Effector memory CD8-positive, alpha-beta T cell (primary cell): ENCODE measurements around the gene JMJD7.

Experiments used
- ATAC-seq: fragments of 150-1000 bp; cut with Tn5 transposase; replicated peaks from 2 replicates; pipeline ENCODE4 v1.10.0; 2021; ENCODE audit warnings: mild to moderate bottlenecking, moderate library complexity
- DNase-seq, 3 experiments: peaks; one replicate each; pipeline ENCODE4 v3.0.0; 2021
- H3K27ac Mint-ChIP-seq, 2 donors: one replicate each; pipeline ENCODE4 v1.8.0; 2022; ENCODE audit warnings: mild to moderate bottlenecking in 2 of 2, mixed read lengths in 2 of 2, moderate library complexity in 2 of 2
- H3K27me3 Mint-ChIP-seq, 2 donors: one replicate each; pipeline ENCODE4 v1.8.0; 2022; ENCODE audit warnings: mixed read lengths in 2 of 2
- H3K36me3 Mint-ChIP-seq: one replicate; pipeline ENCODE4 v1.8.0; 2022; ENCODE audit warnings: mild to moderate bottlenecking, moderate library complexity, mixed read lengths; ENCODE audit not compliant: insufficient read depth
- H3K4me1 Mint-ChIP-seq, 2 donors: one replicate each; pipeline ENCODE4 v1.8.0; 2022; ENCODE audit warnings: low read depth in 2 of 2, mixed read lengths in 2 of 2
- H3K4me3 Mint-ChIP-seq, 2 donors: one replicate each; pipeline ENCODE4 v1.8.0; 2022; ENCODE audit warnings: mild to moderate bottlenecking in 2 of 2, mixed read lengths in 2 of 2, moderate library complexity in 2 of 2
- H3K9me3 Mint-ChIP-seq, 2 donors: one replicate each; pipeline ENCODE4 v1.8.0; 2022; ENCODE audit warnings: mixed read lengths in 2 of 2

JMJD7 gene

DNA sequence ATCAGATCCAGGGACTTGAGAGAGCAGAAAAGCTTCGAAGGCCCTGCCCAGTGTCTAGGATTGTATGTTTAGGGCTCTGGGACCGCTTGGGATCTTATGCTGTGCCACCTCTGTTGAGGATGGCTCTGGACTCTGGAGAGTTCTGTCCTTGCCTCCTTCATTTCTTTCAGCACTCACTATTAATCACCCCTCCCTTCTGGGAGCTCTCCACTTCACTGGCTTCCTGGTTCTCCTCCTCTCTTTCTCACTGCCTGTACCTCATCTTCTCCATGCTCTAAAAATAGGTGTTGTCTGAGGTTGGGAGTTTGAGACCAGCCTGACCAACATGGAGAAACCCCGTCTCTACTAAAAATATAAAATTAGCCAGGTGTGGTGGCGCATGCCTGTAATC lies 36.4 kb upstream of the JMJD7 start:
- no peaks in the 10 kb centered on the region for H3K27me3 Mint-ChIP-seq
- no peaks in the 10 kb centered on the region for H3K9me3 Mint-ChIP-seq
- peaks cover 39 to 45% of the 10 kb centered on the region in 2 donors for H3K4me1 Mint-ChIP-seq
- ATAC-seq = no peak
- H3K27ac Mint-ChIP-seq = peak overlapping the region; percentile 70 to 77
- H3K36me3 Mint-ChIP-seq = no peaks in the 10 kb centered on the region
- H3K4me3 Mint-ChIP-seq = peak overlapping the region; percentile 39 to 43
- DNase-seq = no peak

DNA sequence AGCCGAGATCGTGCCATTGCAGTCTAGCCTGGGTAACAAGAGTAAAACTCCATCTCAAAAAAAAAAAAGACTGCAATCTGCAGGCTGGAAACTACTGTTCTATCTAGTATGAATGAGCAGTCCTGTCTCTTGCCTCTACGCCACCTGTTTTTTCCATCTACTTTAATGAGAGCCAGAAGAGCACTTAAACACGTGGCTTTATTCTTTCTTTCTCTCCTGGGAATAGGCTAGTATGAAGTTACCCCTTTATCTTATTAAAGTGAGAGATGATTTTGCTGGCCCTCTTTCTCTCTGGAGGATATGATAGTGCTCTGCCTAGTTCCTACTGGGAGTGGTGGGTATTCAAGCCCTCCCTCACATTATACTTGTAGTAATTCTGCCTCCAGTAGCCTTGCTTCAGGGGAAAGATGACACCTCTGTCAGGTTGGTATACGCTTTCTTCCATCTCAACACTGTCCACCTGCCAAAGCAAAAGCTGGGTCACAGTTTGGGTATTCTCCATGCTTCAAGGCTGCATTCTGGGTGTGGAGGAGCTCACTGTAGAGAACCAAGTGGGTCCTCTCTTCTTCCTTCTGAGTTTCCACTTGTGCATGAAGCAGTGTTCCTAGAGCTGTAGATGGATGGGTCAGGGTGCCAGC lies 35.8 kb upstream of the JMJD7 start:
- ATAC-seq (no peak), DNase-seq (no peak)
- Mint-ChIP-seq H3K27ac (peak overlapping the region in 1 of 2 donors; percentile 70), H3K9me3 (no peaks in the 10 kb centered on the region), H3K4me1 (peaks cover 39 to 45% of the 10 kb centered on the region in 2 donors), H3K4me3 (peak overlapping the region in 1 of 2 donors; percentile 43), H3K36me3 (no peaks in the 10 kb centered on the region), H3K27me3 (no peaks in the 10 kb centered on the region)

DNA sequence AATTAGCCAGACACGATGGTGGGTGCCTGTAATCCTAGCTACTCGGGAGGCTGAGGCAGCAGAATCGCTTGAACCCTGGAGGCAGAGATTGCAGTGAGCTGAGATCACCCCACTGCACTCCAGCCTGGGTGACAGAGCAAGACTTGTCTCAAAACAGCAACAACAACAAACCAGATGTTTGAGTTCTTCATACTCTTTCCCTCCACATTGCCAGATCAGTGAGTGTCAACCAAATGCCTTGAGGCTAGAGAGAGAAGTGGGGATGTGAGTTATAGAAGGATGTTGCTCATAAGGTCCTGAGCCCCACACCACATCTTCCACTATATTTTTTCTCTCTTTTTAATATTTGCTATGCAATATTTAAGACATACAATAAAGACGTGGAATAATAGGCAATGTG lies 33.8 kb upstream of the JMJD7 start:
- peaks cover 34 to 42% of the 10 kb centered on the region in 2 donors for H3K4me1 Mint-ChIP-seq
- H3K36me3 Mint-ChIP-seq = peaks cover 3% of the 10 kb centered on the region
- H3K27ac Mint-ChIP-seq = peak overlapping the region in 1 of 2 donors; percentile 42
- no peak overlapping the region for H3K4me3 Mint-ChIP-seq
- no peak for DNase-seq
- no peaks in the 10 kb centered on the region for H3K9me3 Mint-ChIP-seq
- no peaks in the 10 kb centered on the region for H3K27me3 Mint-ChIP-seq
- no peak for ATAC-seq

DNA sequence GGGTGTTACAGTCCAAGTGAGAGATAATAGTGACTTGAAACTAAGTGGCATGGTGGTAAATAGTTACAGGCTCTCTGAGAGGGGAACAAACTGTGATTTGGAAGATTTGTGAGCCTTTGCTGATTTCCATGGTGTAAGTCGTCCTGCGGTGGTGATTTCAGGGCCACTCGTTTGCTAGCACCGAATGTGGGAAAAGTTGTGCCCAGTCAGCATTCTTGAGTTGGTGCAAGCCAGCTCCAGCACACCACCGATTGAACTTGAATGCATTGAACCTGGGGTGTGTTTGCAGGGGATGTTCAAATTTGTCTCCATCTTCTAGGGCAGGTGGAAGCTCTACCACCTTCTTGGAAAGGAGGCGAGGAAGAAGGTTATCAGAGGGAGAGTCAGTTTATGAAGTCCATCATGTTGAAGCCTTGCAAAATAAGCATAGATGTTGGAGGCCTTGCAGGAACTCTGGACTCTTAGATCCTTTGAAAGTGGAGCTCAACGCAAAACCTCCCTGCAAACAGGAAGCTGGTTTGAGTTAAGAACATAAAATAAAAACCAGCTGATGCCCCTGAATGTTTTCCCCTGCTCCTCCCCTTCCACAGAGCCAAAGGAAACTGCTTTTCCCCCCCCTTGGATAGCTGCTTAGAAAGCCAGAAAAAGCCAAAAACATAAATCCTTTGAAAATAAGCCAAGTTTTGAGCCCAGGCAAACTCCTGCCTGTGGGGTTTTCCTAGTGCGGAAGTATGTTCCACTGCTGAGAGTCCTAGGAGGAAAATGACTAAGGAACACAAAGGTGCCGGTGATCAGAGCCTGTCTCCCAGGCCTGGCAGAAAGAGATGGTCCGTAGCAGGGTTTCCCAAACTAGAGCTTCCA lies 31.7 kb upstream of the JMJD7 start:
- no peaks in the 10 kb centered on the region for H3K27me3 Mint-ChIP-seq
- no peak overlapping the region for H3K4me3 Mint-ChIP-seq
- ATAC-seq (no peak), DNase-seq (no peak)
- no peaks in the 10 kb centered on the region for H3K9me3 Mint-ChIP-seq
- H3K4me1 Mint-ChIP-seq = peaks cover 13 to 21% of the 10 kb centered on the region in 2 donors
- peaks cover 8% of the 10 kb centered on the region for H3K36me3 Mint-ChIP-seq
- H3K27ac Mint-ChIP-seq = peak overlapping the region in 1 of 2 donors; percentile 23

DNA sequence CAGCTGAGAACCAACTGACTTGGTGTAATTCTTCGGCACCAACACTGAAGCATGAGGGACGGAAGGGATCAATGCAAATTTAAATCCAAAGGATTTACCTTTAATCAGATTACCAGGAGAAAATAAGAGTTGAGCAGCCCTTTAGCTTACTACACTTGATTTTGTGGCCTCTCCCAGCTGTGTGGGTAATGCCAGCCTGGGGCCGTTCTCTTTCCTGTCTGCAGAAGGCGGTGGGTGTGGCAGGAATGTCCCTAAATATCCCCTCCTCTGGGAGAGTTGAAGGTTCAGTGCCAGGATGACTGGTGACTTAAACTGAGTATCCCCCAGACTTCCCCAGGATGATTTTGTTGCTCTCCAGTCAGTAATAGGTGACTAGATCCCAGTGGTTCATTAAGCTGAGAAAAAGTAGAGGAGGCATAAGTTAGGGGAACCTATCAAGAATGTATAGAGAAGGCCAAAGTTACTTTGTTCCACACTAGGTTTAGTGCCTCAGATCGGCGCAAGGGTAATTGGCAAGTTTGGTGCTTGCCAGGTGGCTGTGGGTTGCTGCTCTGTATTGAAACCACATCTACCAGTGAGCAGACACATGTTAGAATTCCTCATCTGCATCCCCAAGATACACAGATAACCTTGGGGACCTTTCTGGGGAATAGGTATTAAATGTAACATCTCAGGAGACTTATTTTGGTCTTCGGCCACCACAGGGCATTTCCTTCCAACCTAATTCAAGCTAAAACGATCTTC lies 30.5 kb upstream of the JMJD7 start:
- Mint-ChIP-seq H3K4me3 (no peak overlapping the region), H3K36me3 (peaks cover 8% of the 10 kb centered on the region), H3K27me3 (no peaks in the 10 kb centered on the region), H3K27ac (peak overlapping the region in 1 of 2 donors; percentile 1), H3K4me1 (peaks cover 3 to 11% of the 10 kb centered on the region in 2 donors), H3K9me3 (no peaks in the 10 kb centered on the region)
- no peak for ATAC-seq
- DNase-seq = no peak

DNA sequence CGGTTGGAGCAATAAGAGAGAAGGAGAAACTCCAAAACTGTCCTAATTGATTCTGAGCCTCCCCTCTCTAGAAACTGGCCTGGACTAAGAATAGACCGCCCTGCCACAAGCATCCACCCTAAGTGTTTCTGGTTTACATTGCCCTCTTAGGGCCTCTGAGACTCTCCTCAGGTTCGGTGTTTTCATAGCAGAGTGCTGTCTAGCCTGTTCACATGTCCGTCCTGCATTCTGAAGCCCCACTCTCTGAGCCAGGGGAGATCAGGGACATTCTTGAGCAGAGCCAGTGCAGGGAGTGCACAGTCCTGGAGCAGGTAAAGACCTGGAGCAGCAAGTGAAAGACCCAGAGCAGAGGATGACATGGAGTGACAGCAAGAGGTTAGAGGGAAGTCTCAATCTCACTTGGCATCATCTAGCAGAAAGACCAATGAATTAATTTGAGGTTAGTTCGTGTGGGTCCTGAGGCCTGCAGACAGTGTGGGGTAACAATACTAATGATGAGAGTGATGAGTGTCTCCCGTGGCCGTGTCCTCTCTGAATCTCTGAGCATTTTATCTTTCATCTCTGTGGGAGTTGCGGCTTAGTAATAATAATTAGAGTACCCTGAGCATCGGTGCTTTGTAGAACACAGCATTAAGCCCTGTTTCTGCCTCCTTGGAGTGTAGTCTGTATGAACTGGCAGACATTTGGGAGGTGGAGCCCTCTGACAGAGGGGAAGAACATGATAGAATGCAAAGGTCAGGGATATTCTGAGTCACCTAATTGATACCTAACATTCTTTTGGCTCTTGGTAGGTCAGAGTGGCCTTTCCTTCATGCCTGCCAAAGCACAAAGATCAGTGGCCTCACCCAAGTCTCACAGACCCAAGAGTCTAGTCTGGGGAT lies 29.0 kb upstream of the JMJD7 start:
- Mint-ChIP-seq H3K4me3 (no peak overlapping the region), H3K36me3 (peaks cover 8% of the 10 kb centered on the region), H3K4me1 (peaks cover 3 to 11% of the 10 kb centered on the region in 2 donors), H3K27ac (peak overlapping the region in 1 of 2 donors; percentile 29), H3K9me3 (no peaks in the 10 kb centered on the region), H3K27me3 (no peaks in the 10 kb centered on the region)
- no peak for DNase-seq
- ATAC-seq = no peak

DNA sequence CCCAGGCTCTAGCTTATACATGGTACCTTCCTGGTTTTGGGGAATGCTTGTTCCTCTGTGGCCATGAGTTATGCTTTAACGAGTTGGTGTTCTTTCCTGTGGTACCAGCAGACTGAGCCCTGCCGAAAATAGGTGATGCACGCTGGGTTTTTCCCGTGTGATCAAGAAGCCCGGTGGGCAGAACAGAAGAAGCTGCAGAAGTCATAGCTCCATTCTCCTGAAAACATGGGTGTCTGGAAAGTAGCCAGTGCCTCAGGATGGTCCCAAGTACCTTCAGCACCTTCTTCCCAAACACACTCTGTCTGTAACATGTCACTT lies 28.4 kb upstream of the JMJD7 start:
- ATAC-seq = no peak
- Mint-ChIP-seq H3K4me3 (no peak overlapping the region), H3K27ac (peak overlapping the region in 1 of 2 donors; percentile 23)

DNA sequence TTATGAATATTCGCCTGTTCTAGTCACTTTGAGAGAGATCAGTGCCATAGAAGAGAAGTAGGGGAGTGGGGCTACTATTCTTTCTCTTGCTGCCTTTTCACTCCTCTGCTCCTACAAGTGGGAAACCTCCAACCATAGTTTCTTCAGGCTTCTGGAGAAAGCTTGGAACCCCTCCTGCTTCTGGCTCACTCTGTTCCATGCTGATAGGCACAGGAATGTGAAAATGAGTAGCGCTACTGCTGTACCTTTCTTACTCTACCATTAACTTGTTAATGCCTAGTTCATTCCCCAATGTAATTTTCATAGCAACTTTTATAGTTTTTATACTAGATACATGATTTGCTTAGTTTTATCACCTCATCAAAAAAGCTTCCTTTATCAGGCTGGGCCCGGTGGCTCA lies 26.7 kb upstream of the JMJD7 start:
- Mint-ChIP-seq H3K27me3 (no peaks in the 10 kb centered on the region), H3K4me1 (peaks cover 2 to 8% of the 10 kb centered on the region in 2 donors), H3K27ac (no peak overlapping the region), H3K9me3 (no peaks in the 10 kb centered on the region), H3K36me3 (peaks cover 8% of the 10 kb centered on the region), H3K4me3 (no peak overlapping the region)
- DNase-seq = no peak
- ATAC-seq = no peak

More for the DNA sequence above, 28.4 kb upstream of the JMJD7 start:
- Mint-ChIP-seq H3K27me3 (no peaks in the 10 kb centered on the region), H3K9me3 (no peaks in the 10 kb centered on the region), H3K4me1 (peaks cover 4 to 11% of the 10 kb centered on the region in 2 donors), H3K36me3 (peaks cover 8% of the 10 kb centered on the region)
- no peak for DNase-seq

DNA sequence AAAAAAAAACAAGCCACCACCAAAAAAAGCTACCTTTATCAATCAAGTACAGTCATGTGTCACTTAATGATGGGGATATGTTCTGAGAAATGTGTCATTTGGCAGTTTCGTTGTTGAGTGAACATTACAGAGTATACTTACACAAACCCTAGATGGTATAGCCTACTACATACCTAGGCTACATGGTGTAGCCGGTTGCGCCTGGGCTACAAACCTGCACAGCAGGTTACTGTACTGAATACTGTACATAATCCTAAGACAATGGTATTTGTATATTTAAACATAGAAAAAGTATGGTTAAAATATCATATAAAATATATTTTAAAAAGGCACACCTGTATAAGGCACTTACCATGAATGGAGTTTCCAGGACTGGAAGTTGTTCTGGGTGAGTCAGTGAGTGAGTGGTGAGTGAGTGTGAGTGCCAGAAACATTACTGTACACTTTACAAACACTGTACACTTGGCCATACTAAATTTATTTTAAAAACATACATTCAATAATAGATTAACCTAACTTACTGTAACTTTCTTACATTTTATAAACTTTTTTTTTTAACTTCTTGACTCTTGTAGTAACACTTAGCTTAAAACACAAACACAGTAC lies 25.9 kb upstream of the JMJD7 start:
- no peak overlapping the region for H3K4me3 Mint-ChIP-seq
- no peak for ATAC-seq

DNA sequence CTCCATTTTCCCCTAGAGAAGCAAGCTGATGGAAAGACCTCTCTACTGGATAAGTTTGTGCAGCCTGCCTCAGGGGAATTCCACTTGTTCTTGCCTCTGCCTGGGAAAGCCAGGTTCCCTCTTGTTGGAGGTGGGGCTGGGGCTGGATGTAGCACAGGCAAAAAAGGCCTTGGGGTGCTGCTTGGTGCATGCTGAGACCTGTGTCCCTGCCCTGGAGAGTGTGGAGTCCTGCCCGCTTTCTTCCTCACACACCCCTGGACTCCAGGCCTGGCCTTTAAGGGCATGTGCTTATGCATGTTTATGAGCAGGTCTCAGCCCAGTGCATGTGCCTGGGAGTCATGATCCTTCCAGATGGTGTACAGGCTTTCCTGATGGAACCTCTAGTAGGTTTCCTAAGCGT lies 23.5 kb upstream of the JMJD7 start:
- no peaks in the 10 kb centered on the region for H3K27me3 Mint-ChIP-seq
- H3K36me3 Mint-ChIP-seq = peaks cover 5% of the 10 kb centered on the region
- DNase-seq = no peak
- peaks cover 0 to 2% of the 10 kb centered on the region in 2 donors for H3K4me1 Mint-ChIP-seq
- H3K9me3 Mint-ChIP-seq = no peaks in the 10 kb centered on the region
- no peak for ATAC-seq
- no peak overlapping the region for H3K4me3 Mint-ChIP-seq
- peak overlapping the region; percentile 44 to 83 for H3K27ac Mint-ChIP-seq

More for the DNA sequence above, 25.9 kb upstream of the JMJD7 start:
- no peak for DNase-seq
- Mint-ChIP-seq H3K4me1 (peaks cover 2 to 8% of the 10 kb centered on the region in 2 donors), H3K9me3 (no peaks in the 10 kb centered on the region), H3K36me3 (peaks cover 8% of the 10 kb centered on the region), H3K27me3 (no peaks in the 10 kb centered on the region), H3K27ac (no peak overlapping the region)

DNA sequence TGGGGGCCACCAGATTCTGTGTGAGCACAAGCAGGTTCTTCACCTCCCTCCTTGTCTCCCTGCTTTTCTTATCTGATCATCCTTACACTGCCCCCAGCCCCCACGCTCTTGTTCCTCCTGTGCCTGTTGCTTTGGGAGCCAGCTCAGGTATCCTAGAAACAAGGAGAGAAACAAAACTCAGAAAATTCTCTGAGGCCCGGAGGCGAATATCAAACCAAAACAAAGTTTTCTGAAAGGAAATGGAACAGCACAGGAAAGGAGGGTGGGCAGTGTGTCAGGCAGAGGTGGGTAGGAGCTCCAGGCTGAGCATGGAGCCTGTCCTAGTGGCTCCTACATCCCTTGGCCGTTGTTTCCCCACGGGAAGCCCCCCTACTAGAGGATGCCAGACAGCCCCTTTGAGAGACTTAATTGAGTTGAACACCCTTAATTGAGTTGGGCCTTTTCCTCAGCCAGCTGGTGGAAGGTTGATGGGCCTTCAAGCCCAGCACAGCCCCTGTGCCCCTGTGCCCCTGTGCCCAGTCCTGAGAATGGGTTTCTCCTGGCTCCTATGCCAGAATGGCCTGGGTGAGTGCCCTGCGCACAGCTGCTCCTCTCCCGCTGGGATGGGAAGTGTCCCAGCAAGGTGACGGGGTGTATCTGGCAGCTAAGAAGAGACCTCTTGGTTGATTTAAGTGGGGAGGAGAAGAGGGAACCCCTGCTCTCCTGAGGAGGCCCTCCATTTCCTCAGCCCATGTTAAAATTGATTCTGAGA lies 22.8 kb upstream of the JMJD7 start:
- peaks cover 0 to 4% of the 10 kb centered on the region in 2 donors for H3K4me1 Mint-ChIP-seq
- DNase-seq = no peak
- no peak overlapping the region for H3K4me3 Mint-ChIP-seq
- no peaks in the 10 kb centered on the region for H3K9me3 Mint-ChIP-seq
- no peaks in the 10 kb centered on the region for H3K27me3 Mint-ChIP-seq
- ATAC-seq = no peak
- peaks cover 11% of the 10 kb centered on the region for H3K36me3 Mint-ChIP-seq
- peak overlapping the region; percentile 44 to 83 for H3K27ac Mint-ChIP-seq

DNA sequence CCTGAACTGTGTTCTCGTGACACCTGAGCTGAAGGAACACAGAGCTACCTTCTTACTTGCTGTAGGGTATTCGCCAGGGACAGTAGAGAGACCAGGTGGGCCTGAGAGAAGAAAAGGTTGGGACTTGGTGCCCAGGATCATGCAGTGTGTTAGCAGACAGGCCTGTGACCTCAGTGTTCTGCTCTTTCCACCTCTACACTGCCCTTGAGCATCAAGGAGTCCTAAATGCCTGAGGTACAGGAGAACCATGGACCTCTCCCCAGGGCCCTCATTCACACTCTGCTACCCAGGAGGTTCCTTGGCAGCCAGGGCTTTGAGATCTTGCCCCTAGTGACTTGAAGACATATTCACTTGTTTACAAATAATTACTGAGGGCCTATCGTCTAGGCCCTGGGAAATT lies 22.2 kb upstream of the JMJD7 start:
- Mint-ChIP-seq H3K9me3 (no peaks in the 10 kb centered on the region), H3K4me1 (peaks cover 0 to 5% of the 10 kb centered on the region in 2 donors), H3K27me3 (no peaks in the 10 kb centered on the region), H3K4me3 (no peak overlapping the region), H3K27ac (peak overlapping the region; percentile 25 to 83), H3K36me3 (peaks cover 6% of the 10 kb centered on the region)
- DNase-seq (no peak), ATAC-seq (no peak)
